HG02973 (cell line): ENCODE data around the gene OXSR1.
"Not testable (repeated sequence)": the region's sequence is repeated elsewhere in the genome, so short reads cannot be mapped to it uniquely, and the experiment has no call there.

Experiments used
- ATAC-seq: cut with Tn5 transposase; IDR thresholded peaks from one replicate; pipeline ENCODE4 v1.9.1; 2021; ENCODE audit warnings: moderate library complexity; ENCODE audit not compliant: unreplicated experiment

OXSR1 gene

GRCh38 chr3:38163841-38164642, 1.3 kb upstream of the OXSR1 start:
- no peak for ATAC-seq

DNA sequence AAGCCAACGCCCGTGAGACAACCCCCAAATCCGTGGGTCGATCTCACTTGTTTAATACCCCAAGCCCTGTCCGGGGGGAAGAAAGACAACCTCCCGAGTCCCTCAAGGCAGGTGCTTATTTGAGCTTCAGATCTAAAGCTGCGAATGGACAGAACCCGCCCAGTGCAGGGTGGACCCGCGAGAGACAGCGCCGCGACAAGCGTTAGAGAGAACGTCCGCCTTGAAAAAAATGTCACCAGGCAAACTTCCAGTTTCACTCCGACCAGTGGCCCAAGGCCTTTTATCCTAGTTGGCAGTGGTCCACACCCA, 740 bp upstream of the OXSR1 start:
- ATAC-seq: peak; percentile 19

DNA sequence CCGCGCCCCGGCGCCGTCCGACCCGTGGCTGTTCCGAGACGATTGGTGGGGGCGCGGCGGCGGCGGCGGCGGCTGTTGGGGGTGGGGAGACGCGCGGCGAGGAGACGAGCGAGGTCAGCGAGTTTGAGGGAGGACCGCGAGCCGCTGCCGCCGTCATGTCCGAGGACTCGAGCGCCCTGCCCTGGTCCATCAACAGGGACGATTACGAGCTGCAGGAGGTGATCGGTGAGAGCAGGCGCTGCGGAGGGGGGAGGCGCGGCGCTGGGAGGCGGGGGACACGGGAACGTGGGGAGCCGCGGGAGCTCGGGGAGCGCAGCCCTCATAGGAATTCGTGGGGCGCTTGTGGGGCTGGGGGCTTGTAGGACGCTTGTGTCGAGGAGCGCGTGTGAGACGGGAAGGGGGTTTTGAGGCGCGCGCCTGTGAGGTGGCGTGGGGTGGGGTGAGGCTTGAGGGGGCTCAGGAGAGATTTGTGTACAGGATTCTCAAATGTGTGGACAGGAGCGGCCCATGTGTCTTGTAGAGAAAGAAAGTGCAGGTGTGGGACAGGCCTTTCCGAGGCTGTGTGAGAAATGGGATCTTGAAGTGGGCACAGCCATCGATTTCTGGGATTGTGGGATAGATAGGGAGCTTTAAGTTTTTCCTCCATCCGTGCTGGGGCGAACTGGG, 518 bp downstream of the OXSR1 start:
- ATAC-seq: peak; percentile 1

DNA sequence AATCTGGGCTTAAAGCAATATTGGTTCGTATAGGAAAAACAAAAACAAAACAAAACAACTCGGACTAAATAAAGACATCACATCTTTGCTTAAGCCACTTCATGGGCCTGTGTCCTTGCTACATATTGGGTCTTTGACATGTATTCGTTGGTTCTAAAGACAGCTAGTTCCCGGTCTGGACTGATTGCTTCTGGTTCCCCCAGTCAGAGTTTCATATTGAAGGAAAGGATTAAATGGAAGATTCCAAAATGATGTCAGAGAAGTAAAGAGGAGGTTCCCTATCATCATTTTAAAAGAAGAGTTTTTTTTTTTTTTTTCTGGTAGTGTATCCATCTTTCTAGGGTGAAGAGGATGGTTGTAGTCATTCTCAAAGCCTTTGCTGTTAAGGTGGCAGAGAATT, 2.3 kb downstream of the OXSR1 start:
- ATAC-seq: no peak

GRCh38 chr3:38168151-38169026, 3.1 kb downstream of the OXSR1 start:
- no peak for ATAC-seq

- no peak for ATAC-seq
Observed at GRCh38 chr3:38169027-38169317, 3.6 kb downstream of the OXSR1 start.

DNA sequence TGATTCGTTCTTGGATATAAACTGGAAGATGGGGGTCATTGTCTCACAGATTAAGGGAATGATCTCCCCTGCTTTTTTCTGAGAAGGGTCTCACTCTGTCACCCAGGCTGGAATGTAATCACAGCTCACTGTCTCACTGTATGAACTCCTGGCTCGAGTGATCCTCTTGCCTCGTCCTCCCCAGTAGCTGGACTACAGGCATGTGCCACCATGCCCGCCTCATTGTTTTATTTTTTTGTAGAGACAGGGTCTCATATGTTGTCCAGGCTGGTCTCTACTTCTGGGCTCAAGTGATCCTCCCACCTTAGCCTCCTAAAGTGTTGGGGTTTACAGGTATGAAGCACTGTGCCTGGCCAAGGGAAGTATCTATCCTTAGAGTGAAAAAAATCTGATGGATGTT, 5.4 kb downstream of the OXSR1 start:
- ATAC-seq: no peak

DNA sequence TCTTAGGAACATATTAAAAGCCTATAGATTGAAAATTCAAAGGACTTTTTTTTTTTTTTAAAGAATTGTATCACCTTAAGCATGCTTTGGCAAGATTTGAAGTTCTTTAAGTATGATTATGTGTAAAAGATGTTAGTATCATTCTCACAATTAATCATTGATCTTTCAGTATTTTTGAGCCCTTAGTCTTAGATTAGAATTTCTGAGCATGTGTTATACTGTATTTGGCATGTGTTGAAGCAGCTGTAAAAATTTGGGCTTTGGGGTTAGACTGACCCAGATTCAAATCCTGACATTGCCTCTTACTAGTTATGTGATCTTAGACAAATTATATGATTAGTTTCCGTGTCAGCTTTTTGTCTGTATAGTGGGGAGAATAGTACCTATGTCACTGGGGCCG, 6.3 kb downstream of the OXSR1 start:
- ATAC-seq: no peak

GRCh38 chr3:38173834-38174418, 8.6 kb downstream of the OXSR1 start:
- ATAC-seq: no peak

DNA sequence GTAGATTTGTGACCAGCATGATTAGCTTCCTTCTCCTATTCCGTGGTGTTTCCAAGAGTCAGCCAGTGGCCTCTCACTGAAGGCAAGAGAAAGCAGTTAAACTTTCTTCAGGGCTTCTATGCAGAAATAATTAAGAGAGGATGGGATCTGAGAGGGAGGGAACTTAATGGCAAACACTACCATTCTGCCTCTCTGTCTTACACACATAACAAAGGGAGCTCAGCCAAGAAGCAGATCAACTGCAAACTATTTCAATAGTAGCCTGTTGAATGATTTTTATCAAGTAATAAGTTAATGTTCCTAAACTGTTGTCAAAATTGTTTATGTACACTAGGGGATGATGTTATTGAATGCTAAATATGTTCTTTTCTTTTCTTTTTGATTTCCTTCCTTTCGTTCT, 11.8 kb downstream of the OXSR1 start:
- ATAC-seq: no peak

- ATAC-seq: no peak
Observed at GRCh38 chr3:38186781-38187180, 21.4 kb downstream of the OXSR1 start.

- ATAC-seq: no peak
Observed at GRCh38 chr3:38190481-38190881, 25.1 kb downstream of the OXSR1 start.

GRCh38 chr3:38202931-38203330, 37.6 kb downstream of the OXSR1 start:
- ATAC-seq: not testable (repeated sequence)

DNA sequence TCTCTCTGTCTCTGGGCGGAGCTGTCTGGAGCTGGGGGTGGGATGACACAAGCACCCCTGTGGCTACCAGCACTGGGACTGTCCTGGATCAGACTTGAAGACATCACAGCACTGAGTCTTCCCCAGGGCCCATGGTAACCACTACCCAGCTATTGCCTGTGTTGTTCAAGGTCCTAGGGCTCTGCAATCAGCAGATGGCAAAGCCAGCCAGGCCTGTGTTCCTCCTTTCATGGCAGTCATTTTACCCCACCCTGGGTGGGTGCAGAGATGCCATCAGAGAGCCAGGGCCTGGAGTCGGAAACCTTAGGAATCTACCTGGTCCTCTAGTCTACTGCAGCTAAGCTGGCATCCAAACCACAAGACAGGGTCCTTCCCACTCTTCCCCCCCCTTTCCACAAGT, 38.4 kb downstream of the OXSR1 start:
- ATAC-seq: no peak

GRCh38 chr3:38204599-38205471, 39.5 kb downstream of the OXSR1 start:
- ATAC-seq: no peak

GRCh38 chr3:38205472-38205805, 40.1 kb downstream of the OXSR1 start:
- ATAC-seq: no peak

DNA sequence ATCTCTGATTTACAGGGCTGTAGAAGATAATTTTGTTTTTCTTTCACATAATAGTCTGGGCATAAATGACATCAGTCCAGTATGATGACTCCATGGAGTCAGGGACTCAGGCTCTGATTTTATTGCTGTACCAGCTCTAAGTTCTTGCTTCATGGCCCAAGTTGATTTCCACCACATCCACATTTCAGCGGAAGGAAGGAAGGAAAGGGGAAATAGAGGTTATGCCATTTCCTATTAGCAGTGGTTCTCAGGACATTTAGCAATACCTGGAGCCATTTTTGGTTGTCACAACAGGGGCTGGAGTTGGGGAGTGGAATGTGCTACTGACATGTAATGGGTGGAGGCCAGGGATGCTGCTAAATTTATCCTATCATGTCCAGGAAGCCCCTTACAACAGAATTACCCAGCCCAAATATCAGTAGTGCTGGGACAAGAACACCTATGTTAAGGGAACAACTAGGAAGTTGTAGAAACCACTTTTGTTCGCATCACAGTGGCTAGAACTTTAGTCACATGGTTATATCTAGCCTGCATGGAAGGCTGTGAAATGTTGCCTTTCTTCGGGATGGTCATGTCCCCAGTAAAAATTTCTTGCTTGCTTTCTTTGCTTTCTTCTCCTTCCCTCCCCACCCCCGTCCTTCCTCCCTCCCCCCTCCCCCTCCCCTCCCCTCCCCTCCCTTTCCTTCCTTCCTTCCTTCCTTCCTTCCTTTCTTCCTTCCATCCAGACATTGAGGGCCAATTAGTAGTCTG, 42.1 kb downstream of the OXSR1 start:
- no peak for ATAC-seq

DNA sequence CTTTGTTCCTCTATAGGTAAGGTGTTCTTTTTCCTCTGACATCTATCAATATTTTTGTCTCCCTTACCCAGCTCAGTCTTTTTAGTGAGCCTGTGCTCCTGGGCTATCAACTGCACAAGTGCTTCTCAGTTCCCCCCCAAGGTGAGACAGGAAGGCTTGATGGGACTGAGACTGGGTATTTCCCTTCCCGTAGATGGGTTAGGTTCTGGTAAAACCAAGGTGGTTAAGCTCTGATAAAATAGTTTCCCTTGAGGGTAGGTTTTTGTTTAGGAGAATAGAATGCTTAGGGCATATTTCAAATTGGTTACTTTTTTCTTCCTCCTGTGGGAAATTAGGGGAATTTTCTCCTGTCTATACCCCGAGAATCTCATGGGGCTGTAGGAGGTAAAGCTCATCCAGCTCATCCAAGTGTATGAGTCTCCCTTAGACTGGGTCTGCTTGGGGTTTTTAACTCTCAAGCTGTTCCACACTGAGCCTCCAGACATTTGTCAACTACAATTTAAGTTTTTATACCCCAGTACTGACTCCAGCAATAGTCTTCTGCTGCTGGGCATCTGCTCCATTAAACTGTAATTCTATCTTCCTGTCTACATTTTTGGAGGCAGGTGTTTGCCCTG, 44.9 kb downstream of the OXSR1 start:
- ATAC-seq: peak; percentile 64

DNA sequence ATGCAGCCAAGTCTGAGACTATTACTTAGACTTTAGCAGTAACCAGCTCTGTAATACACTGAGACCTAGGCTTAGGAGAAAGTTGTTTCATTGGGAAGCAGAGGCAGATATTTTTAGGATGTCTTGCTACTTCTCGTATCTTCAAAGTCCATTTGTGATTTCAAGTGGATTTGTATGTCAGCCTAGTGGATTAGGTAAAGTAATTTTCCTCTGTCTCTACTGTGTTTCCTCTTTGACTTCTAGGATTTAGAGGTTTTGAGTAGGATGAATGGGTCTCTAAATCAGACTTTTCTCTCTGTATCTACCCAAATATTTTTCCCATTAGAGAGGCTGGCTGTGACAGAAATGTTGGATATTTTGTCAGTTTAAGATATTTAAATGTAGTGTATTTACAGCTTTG, 46.8 kb downstream of the OXSR1 start:
- no peak for ATAC-seq

DNA sequence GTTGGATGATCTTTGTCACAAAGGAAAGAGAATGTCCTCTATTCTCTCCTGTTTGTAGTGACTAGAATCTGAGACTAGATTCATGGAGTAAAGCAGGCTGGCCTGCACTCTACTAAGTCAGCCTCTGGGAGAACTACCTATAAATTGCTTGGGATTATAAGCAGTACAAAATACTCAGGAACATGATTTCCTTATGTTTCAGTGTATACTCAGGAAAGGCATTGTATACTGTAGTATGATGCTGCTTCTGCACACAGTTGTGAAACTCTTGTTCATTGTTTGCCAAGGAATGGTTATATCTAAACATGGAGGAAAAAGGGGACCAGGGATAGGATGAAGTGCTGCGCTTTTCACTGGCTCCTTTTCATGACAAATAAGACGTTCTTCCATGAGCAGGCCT, 49.2 kb downstream of the OXSR1 start:
- ATAC-seq: no peak
